IPS-NIHi11 (cell line): ENCODE measurements around the gene ACD.

Experiments used
- DNase-seq: peaks from one replicate; pipeline ENCODE4 v3.0.0; 2012; ENCODE audit warnings: mixed read lengths, low spot score

Gene ACD

GRCh38 chr16:67647681-67648080, 12.4 kb downstream of the ACD start:
- no peak for DNase-seq

DNA sequence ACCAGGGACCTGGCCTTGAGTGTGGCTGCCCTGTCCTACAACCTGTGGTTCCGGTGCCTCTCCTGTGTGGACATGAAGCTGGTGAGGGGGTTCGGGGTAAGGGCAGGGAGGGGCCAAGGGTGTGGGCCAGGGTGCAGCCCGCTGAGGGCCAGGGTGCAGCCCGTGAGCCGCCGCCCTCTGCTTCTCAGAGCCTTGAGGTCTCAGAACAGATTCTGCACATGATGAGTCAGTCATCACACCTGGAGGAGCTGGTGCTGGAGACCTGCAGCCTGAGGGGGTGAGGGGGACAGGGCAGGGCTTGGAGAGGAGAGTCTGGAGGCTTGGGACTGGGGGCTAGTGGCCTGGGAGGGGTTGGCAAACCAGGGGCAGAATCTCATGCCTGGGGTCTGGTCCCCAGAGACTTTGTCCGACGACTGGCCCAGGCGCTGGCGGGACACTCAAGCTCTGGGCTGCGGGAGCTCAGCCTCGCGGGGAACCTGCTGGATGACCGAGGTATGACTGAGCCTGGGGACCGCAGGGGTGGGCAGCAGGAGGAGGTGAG, 12.9 kb downstream of the ACD start:
- no peak for DNase-seq

DNA sequence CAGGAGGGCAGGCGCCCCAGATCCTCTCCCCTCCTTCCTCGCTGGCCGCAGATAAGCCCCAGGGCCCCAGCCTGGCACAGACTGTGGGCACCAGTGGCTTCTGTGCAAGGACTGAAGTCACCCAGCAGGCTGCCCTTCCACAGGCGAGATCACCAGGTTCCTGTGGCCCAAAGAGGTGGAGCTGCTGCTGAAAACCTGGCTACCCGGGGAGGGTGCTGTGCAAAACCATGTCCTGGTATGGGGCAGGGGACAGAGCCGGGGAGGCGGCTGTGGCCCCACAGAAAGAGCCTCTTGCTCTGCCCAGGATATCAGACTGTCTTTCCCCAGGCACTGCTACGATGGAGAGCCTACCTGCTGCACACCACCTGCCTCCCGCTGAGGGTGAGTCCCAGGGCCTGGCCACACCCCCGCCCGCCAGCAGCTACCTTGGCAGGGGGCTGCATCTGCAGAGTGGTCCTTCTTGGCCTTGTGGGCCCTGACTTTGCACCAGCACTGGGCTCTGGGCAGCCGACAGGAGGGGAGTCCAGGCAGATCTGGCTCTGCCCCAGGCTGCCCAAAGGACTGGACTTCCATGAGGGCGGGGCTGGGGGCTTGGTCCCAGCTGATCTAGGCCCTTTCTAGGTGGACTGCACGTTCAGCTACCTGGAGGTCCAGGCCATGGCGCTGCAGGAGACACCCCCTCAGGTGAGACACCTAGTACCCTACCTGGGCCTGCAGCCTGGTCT, 14.5 kb downstream of the ACD start:
- DNase-seq = no peak

GRCh38 chr16:67644038-67644437, 16.0 kb downstream of the ACD start:
- DNase-seq = no peak

DNA sequence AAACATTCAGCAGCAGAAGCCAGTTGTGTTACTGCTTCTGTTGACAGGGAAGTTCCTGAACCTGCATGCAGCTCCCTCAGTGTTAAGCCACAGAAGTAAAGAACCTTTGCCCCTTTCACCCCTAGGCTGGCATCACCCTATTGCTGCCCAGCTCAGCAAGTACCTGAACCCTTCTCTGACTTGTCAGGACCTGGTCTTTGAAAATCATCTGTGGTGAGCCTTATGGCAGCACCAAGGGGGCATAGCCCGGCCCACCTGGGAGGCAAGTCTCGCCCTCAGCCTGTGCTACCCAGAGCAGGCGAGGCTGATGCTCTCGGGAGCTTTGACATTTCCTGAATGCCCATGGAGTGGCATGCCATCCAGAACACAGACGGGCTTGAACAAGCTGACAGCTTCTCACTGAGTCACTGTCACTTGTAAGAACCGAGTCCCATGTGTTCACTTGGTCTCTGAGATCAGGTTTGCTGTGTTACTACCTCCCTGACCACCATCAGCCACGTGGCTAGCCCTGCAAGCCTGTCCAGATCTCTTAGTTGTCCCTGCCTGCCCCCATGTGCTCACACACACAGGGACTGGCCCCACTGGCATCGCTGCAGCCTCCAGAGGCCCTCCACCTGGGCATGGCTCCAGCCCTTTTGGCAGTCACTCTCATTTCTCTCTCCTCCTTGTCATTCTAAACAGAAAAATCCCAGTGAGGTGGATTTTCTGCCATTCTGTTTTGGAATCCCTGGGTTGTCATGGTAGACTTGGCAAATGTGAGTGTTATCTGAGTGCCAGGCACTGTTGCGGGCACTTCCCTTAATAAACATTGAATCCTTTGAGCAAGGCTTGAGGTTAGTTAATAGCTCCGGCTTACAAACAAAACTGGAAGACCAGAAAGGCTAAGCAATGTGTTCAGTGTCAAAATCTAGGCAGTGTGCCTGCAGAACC, 18.0 kb downstream of the ACD start:
- DNase-seq = no peak

GRCh38 chr16:67637625-67638024, 22.4 kb downstream of the ACD start:
- DNase-seq = no peak

- no peak for DNase-seq
Observed at GRCh38 chr16:67636713-67637112, 23.3 kb downstream of the ACD start.

- no peak for DNase-seq
Observed at GRCh38 chr16:67632415-67633172, 27.5 kb downstream of the ACD start.

- no peak for DNase-seq
Observed at GRCh38 chr16:67628216-67628615, 31.8 kb downstream of the ACD start.

DNA sequence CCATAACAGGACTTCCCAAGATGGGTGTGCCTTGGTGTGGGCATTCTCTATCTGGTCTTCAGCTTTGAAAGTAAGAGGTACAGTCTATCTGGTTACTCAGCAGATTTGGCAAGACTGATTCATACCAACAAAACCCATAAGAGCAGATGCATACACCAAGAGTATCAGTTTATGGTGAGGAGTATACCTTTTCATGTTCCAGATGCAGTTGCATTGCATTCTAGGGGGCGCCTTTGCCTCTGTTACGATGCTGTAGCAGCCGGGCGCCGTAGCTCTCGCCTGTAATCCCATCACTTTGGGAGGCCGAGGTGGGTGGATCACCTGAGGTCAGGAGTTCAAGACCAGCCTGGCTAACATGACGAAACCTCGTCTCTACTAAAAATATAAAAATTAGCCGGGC, 46.3 kb downstream of the ACD start:
- peak; percentile 49 for DNase-seq

GRCh38 chr16:67608364-67608763, 51.7 kb downstream of the ACD start:
- DNase-seq = no peak
